Panc1 (cell line): ENCODE data around the gene ABCG2.

ENCODE experiments used
- CTCF ChIP-seq: fragments of 450-650 bp; IDR thresholded peaks from 2 replicates; pipeline ENCODE4 v1.5.1; 2017; ENCODE audit warnings: mild to moderate bottlenecking
- POLR2AphosphoS5 ChIP-seq: IDR thresholded peaks from 2 replicates; pipeline ENCODE4 v1.6.1; 2012; ENCODE audit warnings: mild to moderate bottlenecking, low read depth, low read length, moderate library complexity
- TF ChIP-seq, protein P1 (sequence below), 2 experiments: IDR thresholded peaks; 2 replicates each; pipeline ENCODE4 v1.6.1; 2011 to 2012; ENCODE audit warnings: low read depth in 2 of 2, control low read depth in 1 of 2, low read length in 1 of 2, mild to moderate bottlenecking in 1 of 2, moderate library complexity in 1 of 2; ENCODE audit not compliant: insufficient read depth in 1 of 2

GRCh38 chr4:88045021-88045420 lies 113.4 kb downstream of the ABCG2 start:
- no peak for TF ChIP-seq CTCF
- TF ChIP-seq, protein P1, sequence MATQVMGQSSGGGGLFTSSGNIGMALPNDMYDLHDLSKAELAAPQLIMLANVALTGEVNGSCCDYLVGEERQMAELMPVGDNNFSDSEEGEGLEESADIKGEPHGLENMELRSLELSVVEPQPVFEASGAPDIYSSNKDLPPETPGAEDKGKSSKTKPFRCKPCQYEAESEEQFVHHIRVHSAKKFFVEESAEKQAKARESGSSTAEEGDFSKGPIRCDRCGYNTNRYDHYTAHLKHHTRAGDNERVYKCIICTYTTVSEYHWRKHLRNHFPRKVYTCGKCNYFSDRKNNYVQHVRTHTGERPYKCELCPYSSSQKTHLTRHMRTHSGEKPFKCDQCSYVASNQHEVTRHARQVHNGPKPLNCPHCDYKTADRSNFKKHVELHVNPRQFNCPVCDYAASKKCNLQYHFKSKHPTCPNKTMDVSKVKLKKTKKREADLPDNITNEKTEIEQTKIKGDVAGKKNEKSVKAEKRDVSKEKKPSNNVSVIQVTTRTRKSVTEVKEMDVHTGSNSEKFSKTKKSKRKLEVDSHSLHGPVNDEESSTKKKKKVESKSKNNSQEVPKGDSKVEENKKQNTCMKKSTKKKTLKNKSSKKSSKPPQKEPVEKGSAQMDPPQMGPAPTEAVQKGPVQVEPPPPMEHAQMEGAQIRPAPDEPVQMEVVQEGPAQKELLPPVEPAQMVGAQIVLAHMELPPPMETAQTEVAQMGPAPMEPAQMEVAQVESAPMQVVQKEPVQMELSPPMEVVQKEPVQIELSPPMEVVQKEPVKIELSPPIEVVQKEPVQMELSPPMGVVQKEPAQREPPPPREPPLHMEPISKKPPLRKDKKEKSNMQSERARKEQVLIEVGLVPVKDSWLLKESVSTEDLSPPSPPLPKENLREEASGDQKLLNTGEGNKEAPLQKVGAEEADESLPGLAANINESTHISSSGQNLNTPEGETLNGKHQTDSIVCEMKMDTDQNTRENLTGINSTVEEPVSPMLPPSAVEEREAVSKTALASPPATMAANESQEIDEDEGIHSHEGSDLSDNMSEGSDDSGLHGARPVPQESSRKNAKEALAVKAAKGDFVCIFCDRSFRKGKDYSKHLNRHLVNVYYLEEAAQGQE (IDR thresholded peaks at IDR 0.05; ENCODE audit: insufficient read depth in 1 of 2, low read depth in 2 of 2, low read length in 1 of 2) = no peak
- TF ChIP-seq POLR2AphosphoS5 = no peak
